Glutamatergic neuron (in vitro differentiated cells): ENCODE measurements around the gene DHRS3. TPM values are rescaled to one million over a fixed set of nuclear protein-coding genes. Genes with fewer than 3 reads are reported as not detected.

ENCODE experiments used
- DNase-seq: peaks from one replicate; pipeline ENCODE4 v3.0.0; 2022
- H3K27ac Mint-ChIP-seq: one replicate; pipeline ENCODE4 v1.8.0; 2020; ENCODE audit warnings: mild to moderate bottlenecking, mixed read lengths, inconsistent platforms; ENCODE audit not compliant: unreplicated experiment
- H3K27me3 Mint-ChIP-seq: one replicate; pipeline ENCODE4 v1.8.0; 2020; ENCODE audit warnings: mild to moderate bottlenecking, moderate library complexity, mixed read lengths, inconsistent platforms; ENCODE audit not compliant: unreplicated experiment
- H3K36me3 Mint-ChIP-seq: one replicate; pipeline ENCODE4 v1.8.0; 2020; ENCODE audit warnings: mild to moderate bottlenecking, mixed read lengths, inconsistent platforms; ENCODE audit not compliant: unreplicated experiment
- H3K4me1 Mint-ChIP-seq: one replicate; pipeline ENCODE4 v1.8.0; 2020; ENCODE audit warnings: mild to moderate bottlenecking, low read depth, mixed read lengths, inconsistent platforms; ENCODE audit not compliant: unreplicated experiment
- H3K4me3 Mint-ChIP-seq: one replicate; pipeline ENCODE4 v1.8.0; 2020; ENCODE audit warnings: mild to moderate bottlenecking, mixed read lengths, inconsistent platforms; ENCODE audit not compliant: unreplicated experiment
- H3K9me3 Mint-ChIP-seq: one replicate; pipeline ENCODE4 v1.8.0; 2020; ENCODE audit warnings: mild to moderate bottlenecking, moderate library complexity, mixed read lengths, inconsistent platforms; ENCODE audit not compliant: unreplicated experiment
- CTCF ChIP-seq: fragments of 200-600 bp; sonication (generic); IDR thresholded peaks from one replicate; pipeline ENCODE4 v1.5.0; 2021; ENCODE audit not compliant: partially characterized antibody, unreplicated experiment
- total RNA-seq: library from RNA; stranded (reverse); fragmentation: NEBNext Ultra II Directional; extraction: Animal tissue kit (Norgen Biotek cat#: 25700); gene quantifications from one replicate; pipeline ENCODE4 v1.2.1, GENCODE V29; 2021; ENCODE audit not compliant: unreplicated experiment

Gene DHRS3
- total RNA-seq, 1 donor from 2014 or later, result not detected

- Mint-ChIP-seq H3K9me3 (peaks cover 3% of the 10 kb centered on the region), H3K4me3 (no peak overlapping the region), H3K27ac (no peak overlapping the region), H3K27me3 (no peaks in the 10 kb centered on the region), H3K36me3 (no peaks in the 10 kb centered on the region), H3K4me1 (no peaks in the 10 kb centered on the region)
- no peak for DNase-seq
- TF ChIP-seq CTCF, result no peak
Observed at GRCh38 chr1:12556368-12556930, 61.6 kb downstream of the DHRS3 start.

GRCh38 chr1:12555411-12556367 lies 62.3 kb downstream of the DHRS3 start:
- Mint-ChIP-seq H3K4me3 (no peak overlapping the region), H3K4me1 (no peaks in the 10 kb centered on the region), H3K27me3 (no peaks in the 10 kb centered on the region), H3K27ac (no peak overlapping the region), H3K9me3 (peaks cover 3% of the 10 kb centered on the region), H3K36me3 (no peaks in the 10 kb centered on the region)
- DNase-seq, result no peak
- no peak for TF ChIP-seq CTCF

- H3K36me3 Mint-ChIP-seq, result no peaks in the 10 kb centered on the region
- H3K27me3 Mint-ChIP-seq, result peaks cover 2% of the 10 kb centered on the region
- DNase-seq, result no peak
- TF ChIP-seq CTCF, result no peak
- H3K4me3 Mint-ChIP-seq, result no peak overlapping the region
- peaks cover 2% of the 10 kb centered on the region for H3K4me1 Mint-ChIP-seq
- H3K27ac Mint-ChIP-seq, result no peak overlapping the region
- H3K9me3 Mint-ChIP-seq, result peaks cover 3% of the 10 kb centered on the region
Observed at GRCh38 chr1:12554521-12555305, 63.3 kb downstream of the DHRS3 start.

GRCh38 chr1:12553963-12554362 lies 64.0 kb downstream of the DHRS3 start:
- H3K27ac Mint-ChIP-seq, result no peak overlapping the region
- H3K9me3 Mint-ChIP-seq, result peaks cover 3% of the 10 kb centered on the region
- DNase-seq, result no peak
- no peak for TF ChIP-seq CTCF
- H3K4me1 Mint-ChIP-seq, result peaks cover 5% of the 10 kb centered on the region
- H3K36me3 Mint-ChIP-seq, result no peaks in the 10 kb centered on the region
- H3K27me3 Mint-ChIP-seq, result peaks cover 3% of the 10 kb centered on the region
- no peak overlapping the region for H3K4me3 Mint-ChIP-seq
